ENCODE measurements around the gene GCSH.
"Not testable (repeated sequence)": the region's sequence is repeated elsewhere in the genome, so short reads cannot be mapped to it uniquely, and the experiment has no call there.

Gene GCSH

DNA sequence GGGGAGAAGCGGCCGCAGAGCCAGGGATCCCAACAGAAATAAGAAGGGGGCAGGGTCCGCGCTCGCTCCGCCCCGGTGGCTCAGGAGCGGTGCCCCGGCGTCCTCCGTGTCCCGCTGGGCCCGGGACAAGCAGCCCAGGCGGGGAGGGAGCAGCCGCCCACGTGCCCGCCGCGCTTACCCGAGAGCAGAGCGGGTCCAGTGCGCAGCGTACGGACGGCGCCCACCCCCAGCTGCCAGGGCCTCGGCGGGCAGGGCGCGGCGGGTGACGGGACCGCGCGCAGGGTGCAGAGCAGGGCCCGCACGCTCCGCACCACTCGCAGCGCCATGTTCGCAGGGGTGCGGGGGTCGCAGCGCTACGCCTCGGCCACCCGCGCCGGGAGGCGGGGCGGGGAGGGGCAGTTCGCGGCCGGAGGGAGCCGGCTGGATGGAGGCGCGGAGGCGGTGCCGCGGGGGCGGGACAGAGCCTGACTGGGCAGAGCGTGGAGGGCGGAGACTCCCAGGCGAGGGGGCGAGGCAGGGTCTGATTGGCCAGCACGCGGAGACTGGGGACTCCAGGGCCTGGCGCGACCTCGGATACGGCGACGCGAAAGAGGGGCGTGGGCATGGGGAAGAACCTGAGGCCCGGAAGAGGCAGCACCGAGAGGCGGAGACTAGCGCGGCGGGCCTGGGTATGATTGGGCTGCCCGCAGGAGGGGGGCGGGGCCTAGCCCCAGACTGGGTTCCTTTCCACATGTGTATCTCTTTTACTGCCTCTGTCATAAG lies at the start of gene GCSH:
Gene GCSH (minus strand): TSS at position 443 of the 762 bp plus-strand sequence. CDS start 117 bp downstream, at position 326.
- peak; percentile 97 to 98 for DNase-seq

DNA sequence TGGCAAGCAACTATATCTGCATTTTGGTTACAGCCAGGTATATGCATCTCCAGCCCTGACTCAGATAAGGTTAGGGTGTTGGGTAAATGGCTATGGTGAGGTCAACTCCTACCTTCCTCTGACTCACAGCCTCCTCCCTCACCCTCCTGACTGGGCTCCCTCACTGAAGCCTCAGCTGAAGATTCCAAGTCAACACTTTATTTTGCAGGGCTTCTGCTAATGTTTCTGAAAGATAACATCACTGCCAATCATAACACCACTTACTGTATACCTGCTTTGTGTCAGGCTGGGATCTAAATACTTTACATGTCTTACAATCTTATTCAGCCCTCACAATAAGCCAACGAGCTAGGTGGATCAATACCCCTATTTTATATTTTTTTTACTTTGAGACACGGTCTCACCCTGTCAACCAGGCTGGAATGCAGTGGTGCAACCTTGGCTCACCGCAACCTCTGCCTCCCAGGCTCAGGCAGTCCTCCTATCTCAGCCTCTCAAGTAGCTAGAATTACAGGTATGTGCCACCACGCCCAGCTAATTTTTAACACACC lies 47.8 kb upstream of the GCSH start:
- no peak for DNase-seq

DNA sequence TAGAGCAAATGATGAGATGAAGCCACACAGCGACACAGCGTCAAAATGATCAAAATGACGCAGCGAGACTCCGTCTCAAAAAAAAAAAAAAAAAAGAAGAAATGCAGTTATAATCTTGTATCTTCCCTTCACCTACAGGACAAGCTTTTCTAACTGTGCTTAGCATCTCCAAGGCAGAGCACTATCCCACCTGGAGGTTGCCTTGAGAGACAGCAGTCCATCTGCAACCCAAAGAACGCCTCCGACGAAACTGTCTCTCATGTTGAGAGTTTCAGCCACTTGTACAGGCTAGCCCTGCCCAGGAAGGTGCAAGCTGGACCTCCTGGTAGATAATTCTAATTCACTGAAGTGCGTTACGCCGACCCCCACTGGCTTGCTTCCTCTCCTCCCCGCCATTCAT lies 46.7 kb upstream of the GCSH start:
- no peak for DNase-seq

DNA sequence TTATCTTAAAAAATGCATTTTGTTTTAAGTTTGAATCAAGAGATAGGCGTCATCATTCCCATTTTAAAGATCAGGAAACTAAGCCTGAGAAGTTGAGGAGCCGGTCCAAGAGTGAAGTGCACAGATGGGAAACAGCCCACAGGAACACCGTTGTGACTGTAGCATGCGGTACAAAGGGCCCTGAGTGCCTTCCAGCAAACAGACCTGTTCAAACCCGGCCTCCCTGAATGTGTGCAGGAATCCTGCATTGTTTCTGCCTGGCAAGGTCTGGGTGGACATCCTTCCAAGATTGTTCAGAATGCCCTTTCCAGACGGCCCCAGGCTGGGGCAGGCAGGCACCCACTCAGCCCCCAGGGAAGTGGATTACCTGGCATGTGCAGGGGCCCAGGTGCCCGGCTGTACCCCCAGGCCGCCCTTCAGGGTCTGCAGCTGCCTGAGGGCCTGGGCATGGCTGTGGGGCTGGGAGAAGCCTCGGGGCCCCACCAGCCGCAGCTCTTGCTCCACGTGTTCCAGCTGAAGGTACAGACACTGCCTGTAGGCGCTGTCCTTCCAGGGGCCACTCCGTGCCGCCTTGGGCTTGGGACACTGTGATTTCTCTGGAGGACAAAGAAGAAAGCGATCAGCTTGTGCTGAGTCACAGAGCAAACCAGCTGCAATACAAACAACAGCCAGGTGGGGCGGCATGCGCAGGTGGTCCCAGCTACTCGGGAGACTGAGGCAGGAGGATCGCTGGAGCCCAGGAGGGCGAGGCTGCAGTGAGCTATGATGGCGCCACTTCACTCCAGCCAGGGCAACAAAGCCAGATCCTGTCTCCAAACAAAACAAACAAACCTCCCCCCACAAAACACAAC lies 45.0 kb upstream of the GCSH start:
- no peak for DNase-seq

DNA sequence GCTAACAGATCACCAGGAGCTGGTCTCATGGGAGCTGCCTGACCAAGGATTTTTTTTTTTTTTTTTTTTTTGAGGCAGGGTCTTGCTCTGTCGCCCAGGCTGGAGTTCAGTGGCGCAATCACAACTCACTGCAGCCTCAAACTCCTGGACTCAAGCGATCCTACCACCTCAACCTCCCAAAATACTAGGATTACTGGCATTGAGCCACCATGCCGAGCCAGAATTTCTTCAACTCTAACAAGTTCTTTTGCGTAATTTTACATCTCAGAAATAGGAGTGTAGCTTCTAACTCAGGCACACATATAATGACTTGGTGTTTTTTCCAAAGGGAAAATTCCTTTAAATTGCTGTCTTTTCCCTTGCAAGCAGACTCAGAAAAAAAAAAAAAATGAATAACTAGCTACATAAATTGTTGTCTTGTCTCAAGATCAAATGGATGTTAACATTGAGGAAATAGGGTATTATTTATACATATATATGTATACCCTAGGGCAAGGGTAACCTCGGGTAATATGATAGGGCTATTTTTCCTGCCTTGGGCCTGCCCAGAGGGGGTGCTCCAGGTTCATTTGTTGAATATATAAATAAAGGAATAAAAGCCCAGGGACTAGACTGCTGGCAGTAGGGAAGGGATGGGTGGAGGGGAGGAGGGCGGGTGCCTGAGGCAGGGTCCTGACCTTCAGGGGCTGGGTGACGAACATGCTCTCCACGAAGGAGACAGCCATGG lies 42.8 kb upstream of the GCSH start:
- DNase-seq: no peak

DNA sequence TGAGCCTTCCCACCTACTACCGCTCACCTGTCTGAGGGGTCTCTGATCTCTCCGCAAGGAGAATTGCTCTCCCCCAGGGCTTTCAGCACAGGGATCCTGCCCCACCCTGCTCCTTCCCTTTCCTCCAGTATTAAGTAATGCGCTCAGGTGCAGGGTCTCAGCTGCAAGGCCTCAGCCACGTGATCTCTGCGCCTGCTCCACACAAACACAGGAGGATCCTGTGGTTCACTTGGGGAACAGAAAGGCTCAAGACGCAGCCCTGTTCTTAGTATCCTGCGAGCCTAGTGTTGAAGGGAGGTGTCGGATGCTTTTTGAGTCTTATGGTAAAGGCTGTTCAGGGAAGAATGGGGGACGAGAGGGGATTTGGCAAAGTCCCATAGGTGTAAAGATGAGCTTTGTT lies 41.6 kb upstream of the GCSH start:
- DNase-seq: no peak

DNA sequence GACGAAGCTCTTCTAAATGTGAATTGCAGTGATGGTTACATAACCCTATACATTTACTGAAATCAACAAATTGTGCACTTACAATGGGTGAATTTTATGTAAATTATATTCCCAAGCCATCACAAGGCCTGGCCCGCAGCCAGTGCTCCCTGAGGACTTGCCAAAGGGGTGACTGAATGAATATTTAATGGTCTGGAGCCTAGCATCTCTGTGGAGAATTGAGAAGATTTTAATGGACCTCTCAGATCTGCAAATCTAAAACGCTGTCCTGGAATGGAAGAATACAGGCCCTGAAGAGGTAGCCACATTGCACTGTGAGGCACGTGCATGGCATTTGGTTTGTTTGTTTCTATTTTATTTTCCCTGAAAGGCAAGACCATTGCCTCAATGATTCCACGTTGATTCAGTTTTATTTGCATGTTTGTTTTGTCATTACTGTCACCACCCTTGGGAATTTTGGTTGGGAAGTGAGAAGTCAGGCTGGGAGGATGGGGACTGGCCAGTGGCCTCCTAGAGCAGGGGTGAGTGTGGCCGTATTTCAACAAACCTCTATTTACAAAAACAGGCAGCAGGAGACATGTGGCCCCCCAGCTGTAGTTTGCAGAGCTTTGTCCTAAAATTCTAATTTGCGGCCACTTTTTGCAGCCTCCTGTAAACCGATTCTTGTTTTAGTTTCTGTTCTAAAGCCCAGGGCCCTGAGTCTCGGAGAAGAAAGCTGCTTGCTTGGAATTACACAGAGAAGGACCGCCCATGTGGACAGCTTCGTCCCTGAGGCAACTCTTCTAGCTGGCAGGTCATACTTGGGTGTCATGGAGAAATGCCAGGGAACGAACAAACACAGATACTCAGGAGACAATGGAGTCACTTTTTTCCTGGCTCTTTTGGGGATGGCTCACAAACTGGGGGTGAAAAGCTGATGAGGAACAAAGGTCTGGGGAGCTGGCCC lies 40.5 kb upstream of the GCSH start:
- no peak for DNase-seq

- no peak for DNase-seq
Observed at GRCh38 chr16:81130126-81130525, 33.9 kb upstream of the GCSH start.

DNA sequence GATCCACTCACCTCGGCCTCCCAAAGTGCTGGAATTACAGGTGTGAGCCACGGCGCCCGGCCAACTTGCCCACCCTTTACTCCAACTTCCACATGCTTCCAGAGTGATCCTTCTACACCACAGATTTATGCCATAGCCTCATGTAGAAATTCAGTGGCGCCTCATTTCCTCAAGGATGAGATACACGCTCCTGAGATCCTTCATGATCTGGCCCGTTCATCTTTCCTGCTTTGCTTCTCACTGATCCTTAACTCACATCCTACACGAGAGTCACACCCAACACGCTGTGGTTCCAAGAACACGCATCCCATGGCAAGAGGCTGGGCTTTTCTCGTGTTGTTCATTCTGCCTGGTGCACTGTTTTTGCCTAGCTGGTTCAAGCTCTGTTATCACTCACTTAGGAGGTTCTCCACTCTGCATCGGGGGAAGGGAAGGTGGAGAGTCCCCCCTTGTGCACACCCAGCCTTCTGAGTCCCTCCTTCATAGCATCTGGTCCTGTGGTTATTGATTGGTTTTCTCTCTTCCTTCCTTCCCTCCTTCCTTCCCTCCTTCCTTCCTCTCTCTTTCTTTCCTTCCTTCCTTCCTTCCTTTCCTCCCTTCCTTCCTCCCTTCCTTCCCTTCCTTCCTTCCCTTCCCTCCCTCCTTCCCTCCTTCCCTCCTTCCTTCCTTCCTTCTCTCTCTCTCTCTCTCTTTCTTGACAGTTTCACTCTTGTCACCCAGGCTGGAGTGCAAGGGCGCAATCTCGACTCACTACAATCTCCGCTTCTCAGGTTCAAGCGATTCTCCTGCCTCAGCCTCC lies 32.7 kb upstream of the GCSH start:
- DNase-seq: no peak

DNA sequence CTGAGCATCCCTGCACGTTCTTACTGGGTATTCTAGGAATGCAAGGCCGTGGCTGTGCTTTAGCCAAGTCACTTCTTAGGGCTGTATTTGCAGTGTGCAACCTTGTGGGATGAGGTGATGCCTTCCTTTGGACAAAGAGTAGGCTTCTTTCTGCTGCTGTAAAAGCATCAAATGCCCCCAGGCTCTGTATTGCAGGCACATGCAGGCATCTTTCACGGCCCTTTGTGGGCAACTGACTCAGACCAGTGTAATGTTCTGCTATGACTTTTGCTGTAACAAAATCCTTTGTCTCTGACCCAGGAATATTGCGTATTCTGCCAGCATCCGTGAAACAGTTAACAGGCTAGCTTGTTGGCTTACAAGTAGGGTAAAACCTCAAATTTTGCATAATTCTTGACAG lies 30.9 kb upstream of the GCSH start:
- no peak for DNase-seq

DNA sequence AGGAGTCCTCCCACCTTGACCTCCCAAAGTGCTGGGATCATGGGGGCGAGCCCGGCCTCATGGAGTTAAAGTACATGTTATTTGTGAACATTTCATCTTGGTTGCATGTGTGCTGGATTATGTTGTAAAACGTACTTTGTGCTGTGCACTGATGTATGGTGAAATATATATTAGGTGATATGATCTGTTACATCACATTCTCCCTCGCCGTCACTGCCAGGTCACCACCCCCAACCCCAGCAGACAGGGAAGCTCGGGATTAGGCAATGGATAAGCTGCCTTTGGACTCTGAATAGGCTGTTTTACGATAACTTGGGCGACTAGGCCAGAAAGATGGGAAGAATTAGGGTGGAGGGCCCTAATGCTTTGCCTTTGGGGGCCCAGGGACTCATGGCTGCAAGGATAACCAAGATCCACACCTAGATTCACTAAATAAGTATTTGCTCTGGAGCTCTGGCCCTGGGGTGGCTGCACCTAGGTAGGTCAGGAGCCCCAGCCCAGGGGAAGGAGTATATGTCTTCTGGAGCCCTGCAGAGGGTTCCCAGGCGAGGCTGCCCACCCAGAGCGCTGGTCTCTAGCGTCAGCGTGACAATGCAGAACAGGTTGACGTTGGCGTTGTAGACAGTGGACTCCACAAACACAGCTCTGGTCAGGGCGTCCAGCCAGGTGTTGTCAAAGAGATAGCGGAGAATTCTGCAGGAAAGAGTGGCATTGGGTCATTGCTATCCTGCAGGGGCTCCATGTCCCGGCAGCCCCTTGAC lies 27.1 kb upstream of the GCSH start:
- no peak for DNase-seq

- DNase-seq: no peak
Observed at GRCh38 chr16:81121474-81121990, 25.3 kb upstream of the GCSH start.

- no peak for DNase-seq
Observed at GRCh38 chr16:81117436-81117835, 21.2 kb upstream of the GCSH start.

DNA sequence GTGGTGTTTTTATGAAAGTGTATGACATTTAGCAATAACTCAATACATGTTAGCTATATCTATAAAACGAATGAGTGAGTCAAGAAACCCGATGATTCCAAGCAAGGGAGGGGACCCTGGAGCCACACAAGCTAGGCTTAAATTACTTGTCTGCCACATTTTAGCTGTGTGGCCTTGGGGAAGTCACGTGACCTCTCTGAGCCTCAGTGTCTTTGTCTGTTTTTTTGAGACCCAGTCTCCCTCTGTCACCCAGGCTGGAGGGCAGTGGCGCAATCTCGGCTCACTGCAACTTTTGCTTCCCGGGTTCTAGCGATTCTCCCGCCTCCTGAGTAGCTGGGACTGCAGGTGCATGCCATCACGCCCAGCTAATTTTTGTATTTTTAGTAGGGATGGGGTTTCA lies 20.1 kb upstream of the GCSH start:
- no peak for DNase-seq

DNA sequence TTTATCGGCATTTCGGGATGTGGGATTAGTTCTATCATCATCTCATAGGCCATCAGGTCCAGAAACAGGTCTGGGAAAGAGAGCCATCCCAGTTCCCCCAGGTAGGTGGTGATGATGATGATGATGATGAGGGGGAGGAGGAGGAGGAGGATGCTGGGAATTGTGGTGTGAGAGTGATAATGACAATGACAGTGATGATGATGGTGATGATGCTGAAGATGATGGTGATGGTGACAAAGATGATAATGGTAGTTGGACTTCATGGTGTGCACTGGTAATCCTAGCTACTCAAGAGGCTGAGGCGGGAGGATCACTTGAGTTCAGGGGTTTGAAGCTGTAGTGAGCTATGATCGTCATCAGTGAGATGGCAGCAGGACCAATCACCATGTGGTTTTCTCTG lies 16.3 kb upstream of the GCSH start:
- no peak for DNase-seq

- DNase-seq: not testable (repeated sequence)
Observed at GRCh38 chr16:81109274-81109673, 13.1 kb upstream of the GCSH start.

DNA sequence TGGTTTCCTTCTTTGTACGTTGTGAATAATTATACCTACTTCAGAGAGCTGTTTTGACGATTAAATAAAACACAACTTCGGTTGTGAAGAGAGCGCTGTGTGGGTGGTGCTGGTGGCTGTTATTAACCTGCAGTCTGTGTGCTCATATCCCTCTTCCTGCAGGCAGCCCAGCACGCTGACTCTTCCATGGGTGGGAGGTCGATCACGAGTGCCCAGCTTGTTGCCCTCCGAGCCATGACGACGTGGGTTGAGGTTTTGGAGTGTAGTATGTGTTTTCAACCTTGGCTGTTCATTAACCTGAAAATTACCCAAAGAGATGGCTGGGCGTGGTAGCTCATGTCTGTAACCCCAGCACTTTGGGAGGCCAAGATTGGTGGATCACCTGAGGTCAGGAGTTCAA lies 11.3 kb upstream of the GCSH start:
- no peak for DNase-seq

- no peak for DNase-seq
Observed at GRCh38 chr16:81106826-81107503, 10.8 kb upstream of the GCSH start.

DNA sequence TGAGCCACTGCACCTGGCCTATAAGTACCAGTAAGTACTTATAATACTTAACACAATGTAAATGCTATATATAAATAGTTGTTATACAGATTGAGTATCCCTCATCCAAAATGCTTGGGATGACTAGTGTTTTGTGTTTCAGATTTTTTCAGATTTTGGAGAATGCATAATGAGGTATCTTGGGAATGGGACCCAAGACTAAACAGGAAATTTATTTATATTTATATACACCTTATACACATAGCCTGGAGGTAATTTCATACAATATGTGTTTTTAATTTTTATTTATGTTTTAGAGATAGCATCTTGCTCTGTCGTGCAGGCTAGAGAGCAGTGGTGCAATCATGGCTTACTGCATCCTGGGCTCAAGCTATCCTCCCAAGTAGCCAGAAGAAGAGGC lies 9.8 kb upstream of the GCSH start:
- no peak for DNase-seq

DNA sequence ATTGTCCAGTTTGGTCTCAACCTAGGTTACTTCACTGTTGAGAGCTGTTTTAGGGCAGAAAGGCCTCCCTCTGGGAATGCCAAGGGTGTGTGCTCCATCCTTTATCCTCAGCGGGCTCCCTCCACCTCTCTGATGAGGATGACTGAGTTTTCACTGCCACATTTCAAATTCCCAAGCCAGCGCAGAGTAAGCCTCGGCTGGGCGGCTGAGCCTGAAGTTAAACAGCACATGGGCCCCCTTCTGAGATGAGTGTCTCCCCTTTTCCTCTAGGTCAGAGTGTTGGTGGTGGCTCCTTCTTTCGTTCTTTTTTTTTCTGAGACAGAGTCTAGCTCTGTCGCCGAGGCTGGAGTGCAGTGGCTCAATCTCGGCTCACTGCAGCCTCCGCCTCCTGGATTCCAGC lies 5.5 kb upstream of the GCSH start:
- no peak for DNase-seq

Measured in activated CD4-positive, alpha-beta T cell treated with anti-CD3 and anti-CD28 coated beads, Interleukin-2, amount 50 U/mL, for 4 hours (primary cell).